Measurements from ENCODE around the gene TBX6. TPM values are rescaled to one million over a fixed set of nuclear protein-coding genes. Genes with fewer than 3 reads are reported as not detected.

Gene TBX6
- total and polyA plus RNA-seq, 12 donors = 0.28 to 1.7 (median 0.57) TPM

DNA sequence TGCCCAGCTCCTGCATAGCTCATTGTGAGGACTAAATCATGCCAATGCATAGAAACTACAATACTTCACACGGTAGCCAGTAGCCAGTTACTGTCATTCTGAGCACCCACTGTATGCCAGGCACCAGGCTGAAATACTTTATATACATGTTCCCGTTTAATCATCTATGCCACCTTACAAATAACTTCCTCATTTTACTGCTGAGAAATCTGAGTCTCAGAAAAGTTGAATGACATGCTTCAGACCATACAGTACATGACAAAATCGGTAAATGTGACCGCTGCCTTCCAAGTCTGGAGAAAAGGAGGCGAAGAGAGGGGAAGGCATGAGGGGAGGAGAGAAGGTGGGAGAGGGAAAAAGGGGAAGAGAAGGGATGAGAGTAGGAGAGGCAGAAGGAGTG is 51.5 kb downstream of the TBX6 start:
- Histone ChIP-seq H3K9me3 (no peaks in the 10 kb centered on the region), H3K36me3 (no peaks in the 10 kb centered on the region), H3K4me3 (no peak overlapping the region), H3K4me1 (no peaks in the 10 kb centered on the region), H3K27ac (no peak overlapping the region), H3K27me3 (peaks cover 0 to 15% (median 8%) of the 10 kb centered on the region in 7 donors)
- intact Hi-C loops (cut with DNase I) = no loop called here
- 65 to 81% methylated on average over 5 of the region's 5 CpGs for WGBS, 2 donors
- DNase-seq (no peak), ATAC-seq (no peak)
- TF ChIP-seq, protein P1, sequence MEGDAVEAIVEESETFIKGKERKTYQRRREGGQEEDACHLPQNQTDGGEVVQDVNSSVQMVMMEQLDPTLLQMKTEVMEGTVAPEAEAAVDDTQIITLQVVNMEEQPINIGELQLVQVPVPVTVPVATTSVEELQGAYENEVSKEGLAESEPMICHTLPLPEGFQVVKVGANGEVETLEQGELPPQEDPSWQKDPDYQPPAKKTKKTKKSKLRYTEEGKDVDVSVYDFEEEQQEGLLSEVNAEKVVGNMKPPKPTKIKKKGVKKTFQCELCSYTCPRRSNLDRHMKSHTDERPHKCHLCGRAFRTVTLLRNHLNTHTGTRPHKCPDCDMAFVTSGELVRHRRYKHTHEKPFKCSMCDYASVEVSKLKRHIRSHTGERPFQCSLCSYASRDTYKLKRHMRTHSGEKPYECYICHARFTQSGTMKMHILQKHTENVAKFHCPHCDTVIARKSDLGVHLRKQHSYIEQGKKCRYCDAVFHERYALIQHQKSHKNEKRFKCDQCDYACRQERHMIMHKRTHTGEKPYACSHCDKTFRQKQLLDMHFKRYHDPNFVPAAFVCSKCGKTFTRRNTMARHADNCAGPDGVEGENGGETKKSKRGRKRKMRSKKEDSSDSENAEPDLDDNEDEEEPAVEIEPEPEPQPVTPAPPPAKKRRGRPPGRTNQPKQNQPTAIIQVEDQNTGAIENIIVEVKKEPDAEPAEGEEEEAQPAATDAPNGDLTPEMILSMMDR (IDR thresholded peaks at IDR 0.05) = no peak

Other genes with a start within 250 kb of the TBX6 start
- gene CDIPT, start 228.7 kb downstream of the TBX6 start, total RNA-seq = 10 to 100 TPM; 61.8 to 87.0 (median 72.7) TPM
- 10 to 100 TPM; 55.1 to 99.6 TPM for gene CDIPT, start 228.7 kb downstream of the TBX6 start, polyA plus RNA-seq
- gene SEZ6L2, start 192.4 kb downstream of the TBX6 start, total RNA-seq = 1 to 10 TPM in 2 of 10 donors, under 1 TPM in 8; 0.17 to 1.2 (median 0.73) TPM
- under 1 TPM in 1 of 2 donors, not detected in 1; 0.61 TPM for gene SEZ6L2, start 192.4 kb downstream of the TBX6 start, polyA plus RNA-seq
- gene ASPHD1, start 191.4 kb downstream of the TBX6 start, total RNA-seq = 1 to 10 TPM in 1 of 10 donors, under 1 TPM in 5, not detected in 4; 0.20 to 1.1 (median 0.75) TPM
- under 1 TPM in 1 of 2 donors, not detected in 1; 0.28 TPM for gene ASPHD1, start 191.4 kb downstream of the TBX6 start, polyA plus RNA-seq
- 1 to 10 TPM; 5.4 to 8.2 (median 7.3) TPM for gene KCTD13, start 165.7 kb downstream of the TBX6 start, total RNA-seq
- 10 to 100 TPM in 1 of 2 donors, 1 to 10 TPM in 1; 5.2 to 18.0 TPM for gene KCTD13, start 165.7 kb downstream of the TBX6 start, polyA plus RNA-seq
- 100 to 1,000 TPM in 1 of 10 donors, 10 to 100 TPM in 9; 53.0 to 105 (median 67.1) TPM for gene TMEM219, start 129.8 kb downstream of the TBX6 start, total RNA-seq
- gene TMEM219, start 129.8 kb downstream of the TBX6 start, polyA plus RNA-seq = 10 to 100 TPM; 80.4 to 85.9 TPM
- gene TAOK2, start 118.1 kb downstream of the TBX6 start, total RNA-seq = 10 to 100 TPM; 27.0 to 40.6 (median 32.7) TPM
- gene TAOK2, start 118.1 kb downstream of the TBX6 start, polyA plus RNA-seq = 10 to 100 TPM; 27.6 to 50.4 TPM
- gene HIRIP3, start 96.3 kb downstream of the TBX6 start, total RNA-seq = 10 to 100 TPM; 14.4 to 23.2 (median 17.1) TPM
- 10 to 100 TPM; 17.9 to 22.4 TPM for gene HIRIP3, start 96.3 kb downstream of the TBX6 start, polyA plus RNA-seq
- 10 to 100 TPM; 23.2 to 34.8 (median 30.6) TPM for gene INO80E, start 95.7 kb downstream of the TBX6 start, total RNA-seq
- 10 to 100 TPM; 63.2 to 80.4 TPM for gene INO80E, start 95.7 kb downstream of the TBX6 start, polyA plus RNA-seq
- gene DOC2A, start 80.9 kb downstream of the TBX6 start, total RNA-seq = under 1 TPM in 4 of 10 donors, not detected in 6; 0.27 to 0.95 (median 0.48) TPM
- 1 to 10 TPM in 1 of 2 donors, under 1 TPM in 1; 0.41 to 2.7 TPM for gene DOC2A, start 80.9 kb downstream of the TBX6 start, polyA plus RNA-seq
- not detected for gene C16orf92, start 68.7 kb downstream of the TBX6 start, total RNA-seq
- not detected for gene C16orf92, start 68.7 kb downstream of the TBX6 start, polyA plus RNA-seq
- gene TLCD3B, start 60.7 kb downstream of the TBX6 start, total RNA-seq = not detected
- under 1 TPM in 1 of 2 donors, not detected in 1; 0.29 TPM for gene TLCD3B, start 60.7 kb downstream of the TBX6 start, polyA plus RNA-seq
- 1,000 to 10,000 TPM; 3,057 to 4,582 (median 3,914) TPM for gene ALDOA, start 26.2 kb downstream of the TBX6 start, total RNA-seq
- gene ALDOA, start 26.2 kb downstream of the TBX6 start, polyA plus RNA-seq = 1,000 to 10,000 TPM; 2,873 to 3,079 TPM
- gene PPP4C, start 15.9 kb downstream of the TBX6 start, total RNA-seq = 10 to 100 TPM; 35.2 to 50.0 (median 42.4) TPM
- 10 to 100 TPM; 34.5 to 82.1 TPM for gene PPP4C, start 15.9 kb downstream of the TBX6 start, polyA plus RNA-seq
- 100 to 1,000 TPM in 1 of 10 donors, 10 to 100 TPM in 9; 31.5 to 117 (median 42.6) TPM for gene YPEL3, start 4.3 kb upstream of the TBX6 start, total RNA-seq
- 100 to 1,000 TPM in 1 of 2 donors, 10 to 100 TPM in 1; 75.5 to 203 TPM for gene YPEL3, start 4.3 kb upstream of the TBX6 start, polyA plus RNA-seq
- 1 to 10 TPM in 9 of 10 donors, under 1 TPM in 1; 0.85 to 3.6 (median 1.5) TPM for gene GDPD3, start 21.6 kb upstream of the TBX6 start, total RNA-seq
- 1 to 10 TPM; 1.2 to 6.4 TPM for gene GDPD3, start 21.6 kb upstream of the TBX6 start, polyA plus RNA-seq
- 10 to 100 TPM; 40.9 to 65.2 (median 51.8) TPM for gene MAPK3, start 31.3 kb upstream of the TBX6 start, total RNA-seq
- gene MAPK3, start 31.3 kb upstream of the TBX6 start, polyA plus RNA-seq = 10 to 100 TPM; 39.9 to 56.3 TPM
- 10 to 100 TPM in 3 of 10 donors, 1 to 10 TPM in 7; 3.3 to 54.6 (median 5.5) TPM for gene CORO1A, start 91.7 kb upstream of the TBX6 start, total RNA-seq
- 10 to 100 TPM; 11.5 to 15.3 TPM for gene CORO1A, start 91.7 kb upstream of the TBX6 start, polyA plus RNA-seq
- gene BOLA2B, start 101.7 kb upstream of the TBX6 start, total RNA-seq = 10 to 100 TPM; 38.2 to 74.4 (median 55.8) TPM
- gene BOLA2B, start 101.7 kb upstream of the TBX6 start, polyA plus RNA-seq = 100 to 1,000 TPM; 193 to 226 TPM
- gene SLX1A, start 102.0 kb upstream of the TBX6 start, total RNA-seq = 10 to 100 TPM in 8 of 10 donors, 1 to 10 TPM in 2; 8.3 to 29.0 (median 17.7) TPM
- 10 to 100 TPM; 56.6 to 57.8 TPM for gene SLX1A, start 102.0 kb upstream of the TBX6 start, polyA plus RNA-seq
- 10 to 100 TPM in 2 of 10 donors, 1 to 10 TPM in 7, under 1 TPM in 1; 0.59 to 14.5 (median 5.9) TPM for gene SULT1A3, start 107.3 kb upstream of the TBX6 start, total RNA-seq
- 10 to 100 TPM in 1 of 2 donors, 1 to 10 TPM in 1; 9.8 to 35.0 TPM for gene SULT1A3, start 107.3 kb upstream of the TBX6 start, polyA plus RNA-seq
- 1 to 10 TPM in 8 of 10 donors, not detected in 2; 2.5 to 8.2 (median 4.6) TPM for gene NPIPB13, start 156.6 kb upstream of the TBX6 start, total RNA-seq
- gene NPIPB13, start 156.6 kb upstream of the TBX6 start, polyA plus RNA-seq = 1 to 10 TPM; 2.0 to 9.8 TPM

Measured in heart right ventricle (tissue), 16 donors.